Uterus (tissue), 2 donors: ENCODE data around the gene AXIN1.

Experiments used
- CTCF ChIP-seq, 4 experiments: fragments of 200-600 bp in 2 of 4; fragments of 450-650 bp in 2 of 4; sonication (generic) in 2 of 4; IDR thresholded peaks; one replicate each; pipeline ENCODE4 v1.5.1; 2016 to 2019; ENCODE audit warnings: antibody characterized with exemption in 4 of 4, mild to moderate bottlenecking in 2 of 4, moderate library complexity in 1 of 4
- POLR2A ChIP-seq, 2 donors: fragments of 450-650 bp; IDR thresholded peaks; one replicate each; pipeline ENCODE4 v1.6.1; 2016; ENCODE audit warnings: antibody characterized with exemption in 2 of 2, mild to moderate bottlenecking in 1 of 2, moderate library complexity in 1 of 2

GRCh38 chr16:260326-260725 lies 92.2 kb downstream of the AXIN1 start:
- TF ChIP-seq CTCF (IDR thresholded peaks at IDR 0.05) (no peak), POLR2A (IDR thresholded peaks at IDR 0.05) (no peak)
